ENCODE results near the gene XPO1.

XPO1 gene

GRCh38 chr2:61433606-61434005 is 104.5 kb downstream of the XPO1 start:
- TF ChIP-seq POLR2A (IDR thresholded peaks at IDR 0.05; ENCODE audit: extremely low read depth, insufficient read length) (no peak), CTCF (IDR thresholded peaks at IDR 0.05; ENCODE audit: low read depth, low read length) (no peak), MYC (IDR thresholded peaks at IDR 0.05; ENCODE audit: low read depth, low read length) (no peak), MAX (IDR thresholded peaks at IDR 0.05; ENCODE audit: low read depth, low read length) (no peak)
- DNase-seq (ENCODE audit: low read depth), result no peak
- H3K4me3 ChIP-seq (ENCODE audit: low read depth, low read length), result no peak overlapping the region

GRCh38 chr2:61432990-61433389 is 105.2 kb downstream of the XPO1 start:
- TF ChIP-seq MYC (IDR thresholded peaks at IDR 0.05; ENCODE audit: low read depth, low read length), result no peak
- TF ChIP-seq CTCF (IDR thresholded peaks at IDR 0.05; ENCODE audit: low read depth, low read length), result no peak
- TF ChIP-seq POLR2A (IDR thresholded peaks at IDR 0.05; ENCODE audit: extremely low read depth, insufficient read length), result no peak
- TF ChIP-seq MAX (IDR thresholded peaks at IDR 0.05; ENCODE audit: low read depth, low read length), result no peak
- H3K4me3 ChIP-seq (ENCODE audit: low read depth, low read length), result no peak overlapping the region
- no peak for DNase-seq (ENCODE audit: low read depth)

- TF ChIP-seq CTCF (IDR thresholded peaks at IDR 0.05; ENCODE audit: low read depth, low read length), result no peak
- no peak for TF ChIP-seq POLR2A (IDR thresholded peaks at IDR 0.05; ENCODE audit: extremely low read depth, insufficient read length)
- TF ChIP-seq MYC (IDR thresholded peaks at IDR 0.05; ENCODE audit: low read depth, low read length), result no peak
- no peak for TF ChIP-seq MAX (IDR thresholded peaks at IDR 0.05; ENCODE audit: low read depth, low read length)
- no peak overlapping the region for H3K4me3 ChIP-seq (ENCODE audit: low read depth, low read length)
- DNase-seq (ENCODE audit: low read depth), result no peak
These were observed 106.8 kb downstream of the XPO1 start for GRCh38 chr2:61431345-61431744.
